GM12875 (cell line): ENCODE measurements around the gene F2RL1.
"Not testable (repeated sequence)": the region's sequence is repeated elsewhere in the genome, so short reads cannot be mapped to it uniquely, and the experiment has no call there.

ENCODE experiments used
- H3K4me3 ChIP-seq: one replicate; pipeline ENCODE4 v1.5.1; 2011; ENCODE audit warnings: low read depth, low read length, control low read depth
- TF ChIP-seq, protein P1 (sequence below): IDR thresholded peaks from 2 replicates; pipeline ENCODE4 v1.5.1; 2011; ENCODE audit warnings: low read depth, mild to moderate bottlenecking, control low read depth, inconsistent platforms, low read length, moderate library complexity, borderline replicate concordance; ENCODE audit not compliant: insufficient read depth

The F2RL1 gene

DNA sequence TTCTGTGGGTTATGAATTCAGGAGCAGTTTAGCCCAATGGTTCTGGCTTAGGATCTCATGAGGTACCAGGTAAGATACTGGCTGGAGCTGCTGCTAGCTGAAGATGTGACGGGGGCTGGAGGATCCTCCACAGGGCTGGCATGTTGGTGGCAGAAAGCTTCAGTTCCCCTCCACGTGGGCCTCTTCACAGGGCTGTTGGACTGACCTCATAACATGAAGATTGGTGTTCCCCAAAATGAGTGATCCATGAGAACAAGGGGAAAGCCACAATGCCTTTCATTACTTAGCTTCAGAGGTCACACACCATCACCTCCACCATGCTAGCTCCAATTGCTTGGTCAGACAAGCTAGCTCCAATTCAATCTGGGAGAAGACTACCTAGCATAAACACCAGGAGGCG, 22.5 kb downstream of the F2RL1 start:
- H3K4me3 ChIP-seq: no peak overlapping the region
- TF ChIP-seq, protein P1, sequence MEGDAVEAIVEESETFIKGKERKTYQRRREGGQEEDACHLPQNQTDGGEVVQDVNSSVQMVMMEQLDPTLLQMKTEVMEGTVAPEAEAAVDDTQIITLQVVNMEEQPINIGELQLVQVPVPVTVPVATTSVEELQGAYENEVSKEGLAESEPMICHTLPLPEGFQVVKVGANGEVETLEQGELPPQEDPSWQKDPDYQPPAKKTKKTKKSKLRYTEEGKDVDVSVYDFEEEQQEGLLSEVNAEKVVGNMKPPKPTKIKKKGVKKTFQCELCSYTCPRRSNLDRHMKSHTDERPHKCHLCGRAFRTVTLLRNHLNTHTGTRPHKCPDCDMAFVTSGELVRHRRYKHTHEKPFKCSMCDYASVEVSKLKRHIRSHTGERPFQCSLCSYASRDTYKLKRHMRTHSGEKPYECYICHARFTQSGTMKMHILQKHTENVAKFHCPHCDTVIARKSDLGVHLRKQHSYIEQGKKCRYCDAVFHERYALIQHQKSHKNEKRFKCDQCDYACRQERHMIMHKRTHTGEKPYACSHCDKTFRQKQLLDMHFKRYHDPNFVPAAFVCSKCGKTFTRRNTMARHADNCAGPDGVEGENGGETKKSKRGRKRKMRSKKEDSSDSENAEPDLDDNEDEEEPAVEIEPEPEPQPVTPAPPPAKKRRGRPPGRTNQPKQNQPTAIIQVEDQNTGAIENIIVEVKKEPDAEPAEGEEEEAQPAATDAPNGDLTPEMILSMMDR: no peak

DNA sequence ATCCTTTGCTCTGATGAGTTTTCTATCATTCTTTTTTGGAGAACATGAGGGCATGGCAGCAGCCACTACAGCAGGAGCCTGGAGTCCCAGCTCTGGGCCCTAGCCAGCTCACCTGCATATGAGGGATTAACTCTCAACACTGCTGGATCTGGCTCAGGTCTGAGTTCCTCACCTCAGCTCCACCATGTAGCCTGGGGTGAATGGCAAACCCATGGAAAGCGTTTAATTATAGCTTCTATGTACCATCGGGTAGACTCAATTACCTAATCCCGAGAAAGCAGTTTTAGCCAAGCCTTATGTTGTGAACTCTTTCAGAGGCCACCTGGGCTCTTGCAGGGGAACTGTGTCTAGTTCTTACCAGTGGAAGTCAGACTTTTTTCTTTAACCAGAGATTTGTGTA, 27.1 kb downstream of the F2RL1 start:
- H3K4me3 ChIP-seq: no peak overlapping the region
- TF ChIP-seq, protein P1: no peak

GRCh38 chr5:76849419-76850291, 30.8 kb downstream of the F2RL1 start, which contains the start of gene S100Z:
Gene S100Z, plus strand, starts transcription at chr5:76850014. Its CDS starts 25,346 bp downstream, at chr5:76875360.
- H3K4me3 ChIP-seq: no peak within 1 kb of the TSS
- TF ChIP-seq, protein P1: no peak

GRCh38 chr5:76850543-76851145, 31.8 kb downstream of the F2RL1 start:
- TF ChIP-seq, protein P1: no peak
- H3K4me3 ChIP-seq: no peak overlapping the region

- H3K4me3 ChIP-seq: no peak overlapping the region
- TF ChIP-seq, protein P1: no peak
Measured at GRCh38 chr5:76851728-76852369, 33.0 kb downstream of the F2RL1 start.

DNA sequence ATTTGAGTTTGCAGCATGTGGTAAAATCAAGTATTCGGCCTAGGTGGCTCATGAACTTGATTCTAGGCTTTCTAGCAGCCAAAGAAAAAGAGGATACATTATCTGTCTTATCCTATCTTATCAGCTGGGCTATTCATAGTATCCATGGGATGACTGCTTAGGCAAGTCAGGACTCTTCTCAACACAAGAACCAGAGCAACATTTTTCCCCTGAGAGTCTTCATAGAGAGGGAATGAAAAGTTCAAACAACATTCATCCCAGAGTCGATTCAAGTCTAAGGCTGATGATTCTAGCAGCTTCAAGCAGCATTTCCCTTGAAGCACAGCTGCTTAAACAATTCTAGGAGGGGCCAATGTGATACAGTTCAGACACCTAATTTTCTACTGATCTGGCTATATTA, 33.9 kb downstream of the F2RL1 start:
- TF ChIP-seq, protein P1: no peak
- H3K4me3 ChIP-seq: no peak overlapping the region

DNA sequence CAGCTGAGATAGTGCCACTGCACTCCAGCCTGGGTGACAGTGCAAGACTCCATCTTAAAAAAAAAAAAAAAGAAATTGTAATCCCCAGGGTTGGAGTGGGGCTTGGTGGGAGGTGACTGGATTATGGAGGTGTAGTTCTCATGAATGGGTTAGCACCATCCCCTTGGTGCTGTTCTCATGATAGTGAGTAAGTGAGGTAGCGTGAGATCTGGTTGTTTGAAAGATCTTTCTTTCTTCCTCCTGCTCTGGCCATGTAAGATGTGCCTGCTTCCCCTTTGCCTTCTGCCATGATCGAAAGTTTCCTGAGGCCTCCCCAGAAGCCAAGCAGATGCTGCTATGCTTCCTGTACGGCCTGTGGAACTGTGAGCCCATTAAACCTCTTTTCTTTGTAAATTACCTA, 34.9 kb downstream of the F2RL1 start:
- not testable (repeated sequence) for H3K4me3 ChIP-seq
